ENCODE data around the gene GJA4.

GJA4 gene

GRCh38 chr1:34785231-34785874 lies 7.4 kb upstream of the GJA4 start:
- no peak overlapping the region for H2AFZ ChIP-seq (ENCODE audit: low read length)
- no peaks in the 10 kb centered on the region for H4K20me1 ChIP-seq (ENCODE audit: insufficient read depth, low read length)
- H3K36me3 ChIP-seq (ENCODE audit: insufficient read depth, low read length): no peaks in the 10 kb centered on the region
- H3K4me3 ChIP-seq (ENCODE audit: low read depth, low read length, poor library complexity, severe bottlenecking): no peak overlapping the region
- H3K27me3 ChIP-seq (ENCODE audit: insufficient read depth, low read length): no peaks in the 10 kb centered on the region
- H3K9me3 ChIP-seq (ENCODE audit: low read length): no peaks in the 10 kb centered on the region
- no peak overlapping the region for H3K4me2 ChIP-seq (ENCODE audit: low read length)
- H3K4me1 ChIP-seq (ENCODE audit: insufficient read depth, low read length, severe bottlenecking): no peaks in the 10 kb centered on the region
- no peak overlapping the region for H3K27ac ChIP-seq (ENCODE audit: low read depth, low read length, poor library complexity, severe bottlenecking)
- H3K79me2 ChIP-seq (ENCODE audit: insufficient read depth, low read length): no peaks in the 10 kb centered on the region
- no peaks in the 10 kb centered on the region for H3F3A ChIP-seq (ENCODE audit: insufficient read depth, low read length)
- no peaks in the 10 kb centered on the region for H3K9me2 ChIP-seq (ENCODE audit: low read depth, low read length)
- no peak overlapping the region for H3K9ac ChIP-seq (ENCODE audit: low read length)
- TF ChIP-seq EZH2 (IDR thresholded peaks at IDR 0.05; ENCODE audit: borderline replicate concordance, low read length): no peak
- TF ChIP-seq CTCF (IDR thresholded peaks at IDR 0.05; ENCODE audit: low read length): no peak

GRCh38 chr1:34785875-34786470 lies 6.8 kb upstream of the GJA4 start:
- no peak overlapping the region for H3K4me2 ChIP-seq (ENCODE audit: low read length)
- no peak overlapping the region for H3K9ac ChIP-seq (ENCODE audit: low read length)
- no peaks in the 10 kb centered on the region for H3F3A ChIP-seq (ENCODE audit: insufficient read depth, low read length)
- H3K9me3 ChIP-seq (ENCODE audit: low read length): no peaks in the 10 kb centered on the region
- H3K27me3 ChIP-seq (ENCODE audit: insufficient read depth, low read length): no peaks in the 10 kb centered on the region
- H3K9me2 ChIP-seq (ENCODE audit: low read depth, low read length): no peaks in the 10 kb centered on the region
- no peaks in the 10 kb centered on the region for H3K36me3 ChIP-seq (ENCODE audit: insufficient read depth, low read length)
- no peak overlapping the region for H3K27ac ChIP-seq (ENCODE audit: low read depth, low read length, poor library complexity, severe bottlenecking)
- H2AFZ ChIP-seq (ENCODE audit: low read length): no peak overlapping the region
- TF ChIP-seq EZH2 (IDR thresholded peaks at IDR 0.05; ENCODE audit: borderline replicate concordance, low read length) (no peak), CTCF (IDR thresholded peaks at IDR 0.05; ENCODE audit: low read length) (no peak)
- H4K20me1 ChIP-seq (ENCODE audit: insufficient read depth, low read length): no peaks in the 10 kb centered on the region
- H3K4me1 ChIP-seq (ENCODE audit: insufficient read depth, low read length, severe bottlenecking): no peaks in the 10 kb centered on the region
- no peak overlapping the region for H3K4me3 ChIP-seq (ENCODE audit: low read depth, low read length, poor library complexity, severe bottlenecking)
- H3K79me2 ChIP-seq (ENCODE audit: insufficient read depth, low read length): no peaks in the 10 kb centered on the region

- no peak overlapping the region for H2AFZ ChIP-seq (ENCODE audit: low read length)
- H3K4me3 ChIP-seq (ENCODE audit: low read depth, low read length, poor library complexity, severe bottlenecking): no peak overlapping the region
- TF ChIP-seq CTCF (IDR thresholded peaks at IDR 0.05; ENCODE audit: low read length): peak; percentile 71
- TF ChIP-seq EZH2 (IDR thresholded peaks at IDR 0.05; ENCODE audit: borderline replicate concordance, low read length): no peak
- no peaks in the 10 kb centered on the region for H3K9me3 ChIP-seq (ENCODE audit: low read length)
- H4K20me1 ChIP-seq (ENCODE audit: insufficient read depth, low read length): no peaks in the 10 kb centered on the region
- no peaks in the 10 kb centered on the region for H3K36me3 ChIP-seq (ENCODE audit: insufficient read depth, low read length)
- no peaks in the 10 kb centered on the region for H3K4me1 ChIP-seq (ENCODE audit: insufficient read depth, low read length, severe bottlenecking)
- H3K4me2 ChIP-seq (ENCODE audit: low read length): no peak overlapping the region
- H3K27ac ChIP-seq (ENCODE audit: low read depth, low read length, poor library complexity, severe bottlenecking): no peak overlapping the region
- H3K27me3 ChIP-seq (ENCODE audit: insufficient read depth, low read length): peaks cover 2% of the 10 kb centered on the region
- no peaks in the 10 kb centered on the region for H3F3A ChIP-seq (ENCODE audit: insufficient read depth, low read length)
- H3K79me2 ChIP-seq (ENCODE audit: insufficient read depth, low read length): no peaks in the 10 kb centered on the region
- no peaks in the 10 kb centered on the region for H3K9me2 ChIP-seq (ENCODE audit: low read depth, low read length)
- no peak overlapping the region for H3K9ac ChIP-seq (ENCODE audit: low read length)
These were observed 6.1 kb upstream of the GJA4 start for GRCh38 chr1:34786521-34787325.
